GM12872 (cell line): ENCODE data around the gene ENKUR.

Experiments used
- CTCF ChIP-seq: IDR thresholded peaks from 3 replicates; pipeline ENCODE4 v1.5.1; 2011; ENCODE audit warnings: low read depth, mild to moderate bottlenecking, low read length, moderate library complexity; ENCODE audit not compliant: insufficient read depth

Gene ENKUR, protein sequence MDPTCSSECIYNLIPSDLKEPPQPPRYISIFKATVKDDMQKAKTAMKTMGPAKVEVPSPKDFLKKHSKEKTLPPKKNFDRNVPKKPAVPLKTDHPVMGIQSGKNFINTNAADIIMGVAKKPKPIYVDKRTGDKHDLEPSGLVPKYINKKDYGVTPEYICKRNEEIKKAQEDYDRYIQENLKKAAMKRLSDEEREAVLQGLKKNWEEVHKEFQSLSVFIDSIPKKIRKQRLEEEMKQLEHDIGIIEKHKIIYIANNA

GRCh38 chr10:25015828-25016375, at the start of gene ENKUR:
ENKUR (minus strand) TSS chr10:25016158; CDS start chr10:25015936, 222 bp downstream.
- no peak for TF ChIP-seq CTCF

DNA sequence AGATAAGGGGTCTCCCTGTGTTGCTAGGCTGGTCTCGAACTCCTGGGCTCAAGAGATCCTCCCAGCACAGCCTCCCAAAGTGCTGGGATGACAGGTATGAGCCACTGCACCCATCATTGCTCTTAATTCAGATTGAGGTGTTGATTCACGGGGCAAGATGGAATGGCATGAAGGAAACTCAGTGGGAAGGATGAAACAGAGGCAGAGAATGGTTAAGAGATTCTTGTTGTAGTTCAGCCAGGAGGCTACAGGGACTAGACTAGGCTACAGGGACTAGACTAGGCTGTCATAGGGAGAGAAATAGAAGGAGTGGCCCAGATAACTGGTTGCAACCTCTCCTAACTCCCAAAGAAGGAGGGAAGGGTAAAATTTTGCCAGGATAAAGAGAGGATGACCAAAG, 48.4 kb upstream of the ENKUR start:
- no peak for TF ChIP-seq CTCF

GRCh38 chr10:25063644-25064043, 47.7 kb upstream of the ENKUR start:
- no peak for TF ChIP-seq CTCF

DNA sequence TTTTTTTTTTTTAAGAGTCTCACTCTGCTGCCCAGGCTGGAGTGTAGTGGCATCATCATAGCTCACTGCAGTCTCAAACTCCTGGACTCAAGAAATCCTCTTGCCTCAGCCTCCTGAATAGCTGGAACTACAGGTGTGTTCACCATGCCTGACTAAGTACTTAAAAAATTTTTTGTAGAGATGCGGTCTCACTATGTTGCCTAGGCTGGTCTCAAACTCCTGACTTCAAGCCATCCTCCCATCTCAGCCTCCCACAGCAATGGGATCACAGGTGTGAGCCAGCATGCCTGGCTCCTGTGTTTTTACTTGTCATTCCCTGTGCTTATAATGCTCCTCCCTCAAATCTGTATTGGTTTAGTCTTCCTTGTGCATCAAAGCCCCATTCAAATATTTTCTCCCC, 47.2 kb upstream of the ENKUR start:
- TF ChIP-seq CTCF, result no peak

DNA sequence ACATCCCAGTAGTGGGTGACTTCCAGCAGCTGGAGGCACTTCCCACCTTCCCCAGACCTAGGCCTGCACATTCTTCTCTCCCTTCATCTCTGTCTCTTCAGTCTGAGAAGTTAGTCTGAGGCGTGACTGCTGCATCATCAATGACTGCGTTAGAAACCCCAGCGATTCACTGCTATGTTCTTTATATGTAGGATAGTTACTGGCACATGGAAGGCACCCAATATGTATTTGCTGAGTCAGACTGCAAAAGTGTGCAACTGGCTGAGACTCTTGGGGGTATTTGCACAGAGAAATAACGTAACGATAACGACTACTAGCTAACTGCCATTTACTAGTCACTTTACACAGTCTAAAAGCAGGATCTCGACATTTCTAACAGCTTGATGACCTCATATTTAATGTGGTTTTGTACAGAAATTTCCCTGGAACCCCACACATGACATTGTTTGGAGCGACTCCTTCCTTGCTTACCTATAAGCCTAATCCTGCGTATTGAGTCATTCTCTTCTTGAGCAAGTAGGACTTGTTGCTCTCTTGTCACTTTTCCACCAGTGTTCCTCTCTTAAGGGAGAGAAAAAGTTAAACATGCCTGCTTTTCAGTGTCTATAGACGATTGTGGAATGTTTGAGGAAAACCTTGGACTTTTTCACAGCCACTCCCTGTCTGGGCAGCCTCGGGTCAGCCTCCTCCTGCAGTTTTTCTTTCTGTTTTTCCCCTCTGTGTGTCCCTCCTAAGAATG, 45.9 kb upstream of the ENKUR start:
- no peak for TF ChIP-seq CTCF

DNA sequence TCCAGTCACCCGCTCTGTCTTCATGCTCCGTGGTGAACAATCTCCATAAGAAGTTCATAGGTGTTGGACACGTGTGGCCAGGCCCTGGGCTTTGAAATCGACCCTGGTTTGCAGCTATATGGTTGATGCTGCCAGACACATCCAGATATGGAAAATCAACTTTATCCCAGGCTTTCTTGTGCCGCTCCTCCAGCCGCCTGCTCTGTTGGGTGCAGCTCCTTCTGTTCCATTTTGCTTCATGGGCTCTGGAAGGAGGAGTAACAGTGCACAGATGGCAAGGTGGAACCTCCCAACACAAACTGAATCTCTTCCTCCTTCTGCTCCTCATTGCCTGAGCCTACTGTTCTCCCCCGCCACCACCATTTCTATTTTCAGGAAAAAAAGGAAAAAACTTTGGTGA, 45.2 kb upstream of the ENKUR start:
- TF ChIP-seq CTCF, result no peak

- no peak for TF ChIP-seq CTCF
Observed at GRCh38 chr10:25059990-25060389, 44.0 kb upstream of the ENKUR start.
